GM10266 (cell line): ENCODE results near the gene LTB4R2.

Experiments
- DNase-seq: peaks from one replicate; pipeline ENCODE4 v3.0.0; 2012; ENCODE audit errors: extremely low spot score
- TF ChIP-seq, protein P1 (sequence below): IDR thresholded peaks from 2 replicates; pipeline ENCODE4 v1.5.1; 2012; ENCODE audit warnings: mild to moderate bottlenecking, low read depth; ENCODE audit not compliant: control insufficient read depth, insufficient read depth; ENCODE audit errors: missing control alignments

The LTB4R2 gene

DNA sequence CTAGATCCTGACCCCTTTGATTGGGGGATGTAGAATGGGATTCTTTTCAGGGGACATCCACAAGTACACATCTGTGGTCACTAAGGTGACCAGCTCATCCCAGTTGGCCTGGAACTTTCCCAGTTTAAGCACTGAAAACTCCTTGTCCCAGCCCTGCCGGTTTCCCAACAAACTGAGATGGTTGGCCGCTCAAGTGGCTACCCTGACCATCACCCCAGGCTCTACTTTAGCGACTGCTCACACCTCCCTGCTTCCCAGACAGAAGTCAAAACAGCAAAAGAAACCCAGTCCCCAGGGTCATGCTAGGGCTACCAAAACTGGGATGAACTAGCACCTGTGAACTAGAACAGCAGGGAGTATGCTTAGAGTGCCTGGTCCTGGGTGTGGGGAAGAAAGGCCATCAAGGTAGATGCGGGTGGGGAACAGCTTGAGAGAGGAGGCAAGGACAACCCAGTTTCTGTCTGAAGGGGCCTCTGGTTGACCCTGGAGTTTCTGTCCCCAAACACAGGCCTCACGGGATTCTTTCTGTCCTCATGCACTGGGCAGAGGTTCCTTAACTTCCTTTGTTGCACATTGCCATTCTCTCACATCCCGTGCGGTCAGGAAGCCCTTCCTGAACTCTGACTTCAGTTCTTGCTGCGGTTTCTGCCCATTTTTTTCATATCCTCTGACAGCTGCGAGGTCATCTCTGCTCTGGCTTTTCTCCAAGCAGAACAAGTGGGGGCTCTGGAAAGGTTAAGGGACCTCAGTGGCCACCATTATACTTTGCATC lies 3.0 kb downstream of the LTB4R2 start:
- DNase-seq: no peak
- TF ChIP-seq, protein P1, sequence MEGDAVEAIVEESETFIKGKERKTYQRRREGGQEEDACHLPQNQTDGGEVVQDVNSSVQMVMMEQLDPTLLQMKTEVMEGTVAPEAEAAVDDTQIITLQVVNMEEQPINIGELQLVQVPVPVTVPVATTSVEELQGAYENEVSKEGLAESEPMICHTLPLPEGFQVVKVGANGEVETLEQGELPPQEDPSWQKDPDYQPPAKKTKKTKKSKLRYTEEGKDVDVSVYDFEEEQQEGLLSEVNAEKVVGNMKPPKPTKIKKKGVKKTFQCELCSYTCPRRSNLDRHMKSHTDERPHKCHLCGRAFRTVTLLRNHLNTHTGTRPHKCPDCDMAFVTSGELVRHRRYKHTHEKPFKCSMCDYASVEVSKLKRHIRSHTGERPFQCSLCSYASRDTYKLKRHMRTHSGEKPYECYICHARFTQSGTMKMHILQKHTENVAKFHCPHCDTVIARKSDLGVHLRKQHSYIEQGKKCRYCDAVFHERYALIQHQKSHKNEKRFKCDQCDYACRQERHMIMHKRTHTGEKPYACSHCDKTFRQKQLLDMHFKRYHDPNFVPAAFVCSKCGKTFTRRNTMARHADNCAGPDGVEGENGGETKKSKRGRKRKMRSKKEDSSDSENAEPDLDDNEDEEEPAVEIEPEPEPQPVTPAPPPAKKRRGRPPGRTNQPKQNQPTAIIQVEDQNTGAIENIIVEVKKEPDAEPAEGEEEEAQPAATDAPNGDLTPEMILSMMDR: no peak

DNA sequence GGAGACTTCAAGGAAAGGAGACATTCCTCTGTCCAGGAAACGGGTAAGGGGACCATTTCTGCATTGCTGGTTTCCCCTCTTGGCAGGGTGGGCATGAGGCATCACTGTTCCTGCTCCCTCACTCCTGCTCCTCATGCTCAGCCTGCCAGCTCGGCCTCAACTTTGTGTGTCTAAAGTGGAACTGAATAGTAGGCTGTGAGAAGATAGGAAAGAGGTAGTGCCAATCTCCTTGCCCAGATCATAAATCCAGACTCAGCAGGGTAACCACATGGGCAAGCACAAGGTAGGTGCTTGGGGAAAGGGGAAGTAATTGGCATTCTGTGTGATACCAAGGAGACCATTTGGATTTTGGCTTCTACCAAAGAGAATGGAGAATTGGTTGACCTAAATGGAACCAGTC lies 4.0 kb downstream of the LTB4R2 start:
- TF ChIP-seq, protein P1: no peak
- no peak for DNase-seq

- TF ChIP-seq, protein P1: no peak
- no peak for DNase-seq
Observed at GRCh38 chr14:24314377-24315193, 4.6 kb downstream of the LTB4R2 start.

- no peak for DNase-seq
- TF ChIP-seq, protein P1: no peak
Observed at GRCh38 chr14:24315243-24315806, 5.4 kb downstream of the LTB4R2 start.

DNA sequence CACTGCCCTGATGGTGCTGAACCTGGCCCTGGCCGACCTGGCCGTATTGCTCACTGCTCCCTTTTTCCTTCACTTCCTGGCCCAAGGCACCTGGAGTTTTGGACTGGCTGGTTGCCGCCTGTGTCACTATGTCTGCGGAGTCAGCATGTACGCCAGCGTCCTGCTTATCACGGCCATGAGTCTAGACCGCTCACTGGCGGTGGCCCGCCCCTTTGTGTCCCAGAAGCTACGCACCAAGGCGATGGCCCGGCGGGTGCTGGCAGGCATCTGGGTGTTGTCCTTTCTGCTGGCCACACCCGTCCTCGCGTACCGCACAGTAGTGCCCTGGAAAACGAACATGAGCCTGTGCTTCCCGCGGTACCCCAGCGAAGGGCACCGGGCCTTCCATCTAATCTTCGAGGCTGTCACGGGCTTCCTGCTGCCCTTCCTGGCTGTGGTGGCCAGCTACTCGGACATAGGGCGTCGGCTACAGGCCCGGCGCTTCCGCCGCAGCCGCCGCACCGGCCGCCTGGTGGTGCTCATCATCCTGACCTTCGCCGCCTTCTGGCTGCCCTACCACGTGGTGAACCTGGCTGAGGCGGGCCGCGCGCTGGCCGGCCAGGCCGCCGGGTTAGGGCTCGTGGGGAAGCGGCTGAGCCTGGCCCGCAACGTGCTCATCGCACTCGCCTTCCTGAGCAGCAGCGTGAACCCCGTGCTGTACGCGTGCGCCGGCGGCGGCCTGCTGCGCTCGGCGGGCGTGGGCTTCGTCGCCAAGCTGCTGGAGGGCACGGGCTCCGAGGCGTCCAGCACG lies 6.1 kb downstream of the LTB4R2 start:
- DNase-seq: no peak
- TF ChIP-seq, protein P1: no peak

- TF ChIP-seq, protein P1: no peak
- no peak for DNase-seq
Observed at GRCh38 chr14:24316597-24316950, 6.6 kb downstream of the LTB4R2 start.
